ENCODE measurements around the gene FAM174C.

FAM174C gene

DNA sequence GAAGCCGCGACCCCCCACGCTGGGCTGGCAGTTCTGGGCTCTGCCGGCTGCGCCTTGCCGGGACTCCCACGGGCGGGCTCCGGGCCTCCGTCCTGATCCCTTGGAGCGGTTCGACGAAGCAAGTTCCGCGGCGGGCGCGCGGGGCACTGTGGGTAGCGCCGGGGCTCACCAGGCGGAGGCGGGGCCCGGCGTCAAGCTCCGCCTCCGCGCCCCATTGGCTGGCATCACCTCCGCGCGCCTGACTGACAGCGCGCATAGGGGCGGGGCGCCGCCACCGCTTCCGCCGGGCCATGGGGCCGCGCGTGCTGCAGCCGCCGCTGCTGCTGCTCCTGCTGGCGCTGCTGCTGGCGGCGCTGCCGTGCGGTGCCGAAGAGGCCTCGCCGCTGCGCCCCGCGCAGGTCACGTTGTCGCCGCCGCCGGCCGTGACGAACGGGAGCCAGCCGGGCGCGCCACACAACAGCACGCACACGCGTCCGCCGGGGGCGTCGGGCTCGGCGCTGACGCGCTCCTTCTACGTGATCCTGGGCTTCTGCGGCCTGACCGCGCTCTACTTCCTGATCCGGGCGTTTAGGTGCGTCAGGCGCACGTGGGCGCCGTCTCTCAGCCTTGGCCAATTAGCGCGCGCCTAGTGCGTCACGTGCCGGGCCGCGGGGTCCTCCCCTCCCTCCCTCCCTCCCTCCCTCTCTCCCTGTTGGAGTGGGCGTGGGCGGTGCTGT lies at the start of gene FAM174C:
Gene FAM174C, plus strand, starts transcription at position 271 of the 716 bp plus-strand sequence. Its CDS starts 20 bp downstream, at position 291.
- DNase-seq (ENCODE audit: low read depth), result peak; percentile 95

DNA sequence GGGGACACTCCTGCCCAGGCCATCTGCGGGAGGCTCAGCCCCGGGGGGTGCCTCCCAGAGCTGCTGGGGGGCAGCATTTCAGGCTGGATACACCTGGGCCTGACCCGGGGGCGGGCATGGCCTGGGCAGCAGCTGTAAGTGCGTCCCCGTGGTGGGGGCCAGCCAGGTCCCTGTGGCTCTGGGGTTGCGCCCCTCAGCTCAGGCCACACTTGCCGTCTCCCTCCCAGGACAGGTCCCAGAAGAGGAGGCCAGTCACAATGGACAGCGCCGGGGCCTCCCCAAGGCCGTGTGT lies 49.2 kb upstream of the FAM174C start:
- DNase-seq (ENCODE audit: low read depth), result no peak

DNA sequence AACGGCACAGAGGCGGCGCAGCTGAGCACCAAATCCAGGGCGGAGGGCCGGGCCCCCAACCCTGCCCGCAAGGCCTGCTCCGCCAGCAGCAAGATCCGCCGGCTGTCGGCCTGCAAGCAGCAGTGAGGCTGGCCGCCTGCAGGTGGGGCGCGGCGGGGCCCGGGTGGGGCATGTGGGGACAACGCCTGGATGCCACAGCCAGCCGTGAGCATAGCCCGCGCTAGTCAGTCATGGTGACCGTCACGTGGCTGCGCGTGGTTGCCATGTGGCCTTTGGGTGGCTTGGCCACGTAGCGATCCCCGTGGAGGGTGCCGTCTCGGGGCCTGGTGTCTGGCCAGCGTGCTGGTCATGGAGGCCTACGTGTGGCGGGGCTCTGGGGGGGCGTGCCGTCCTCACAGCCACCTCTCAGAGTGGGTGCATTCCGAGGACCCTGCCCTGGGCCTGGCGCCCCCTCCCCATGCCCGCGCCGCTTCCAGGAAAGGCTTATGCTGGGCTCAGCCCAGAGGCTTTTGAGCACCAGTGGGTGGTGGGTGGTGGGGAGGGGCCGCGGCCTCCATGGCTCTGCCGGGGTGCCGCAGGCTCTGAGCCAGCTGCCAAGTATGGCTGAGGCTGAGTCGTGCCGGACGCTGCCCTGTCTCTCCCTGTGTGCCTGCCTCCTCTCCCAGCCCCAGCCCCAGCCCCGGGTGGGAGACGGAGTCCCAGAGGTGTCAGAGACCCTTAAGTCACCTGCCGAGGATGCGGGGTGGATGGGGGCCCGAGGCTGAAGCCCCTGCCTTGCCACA lies 48.6 kb upstream of the FAM174C start:
- DNase-seq (ENCODE audit: low read depth), result no peak

- DNase-seq (ENCODE audit: low read depth), result no peak
These were observed 47.9 kb upstream of the FAM174C start for GRCh38 chr19:1227304-1228054.

DNA sequence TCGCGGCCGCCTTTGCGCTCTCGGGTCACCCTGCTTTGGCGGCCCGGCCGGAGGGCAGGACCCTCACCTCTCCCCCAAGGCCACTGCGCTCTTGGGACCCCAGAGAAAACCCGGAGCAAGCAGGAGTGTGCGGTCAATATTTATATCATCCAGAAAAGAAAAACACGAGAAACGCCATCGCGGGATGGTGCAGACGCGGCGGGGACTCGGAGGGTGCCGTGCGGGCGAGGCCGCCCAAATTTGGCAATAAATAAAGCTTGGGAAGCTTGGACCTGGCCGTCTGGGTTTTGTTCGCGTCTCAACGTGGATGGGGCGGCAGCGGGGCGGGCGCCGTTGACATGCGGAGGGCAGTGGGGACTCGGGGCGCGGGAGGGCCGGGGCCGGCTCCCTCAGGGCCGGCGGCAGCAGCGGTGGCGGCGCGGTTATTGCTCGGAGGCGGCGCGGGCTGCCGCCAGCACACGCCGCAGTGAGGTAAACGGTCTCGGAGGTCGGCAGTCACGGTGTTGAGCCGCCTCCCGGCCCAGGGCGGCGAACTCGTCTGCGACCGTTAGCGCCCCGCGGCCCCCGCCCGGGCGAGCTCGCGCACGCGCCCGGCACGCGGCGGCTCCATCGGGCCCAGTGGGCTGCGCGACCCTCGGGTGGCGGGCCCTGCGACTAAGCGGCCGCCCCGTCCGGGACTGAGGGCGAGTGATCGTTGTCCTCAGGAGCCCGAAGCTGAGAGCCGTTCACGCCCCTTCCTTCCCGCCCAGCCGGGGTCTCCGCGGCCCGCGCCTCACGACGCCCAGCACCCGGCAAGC lies 47.0 kb upstream of the FAM174C start:
- DNase-seq (ENCODE audit: low read depth), result no peak

DNA sequence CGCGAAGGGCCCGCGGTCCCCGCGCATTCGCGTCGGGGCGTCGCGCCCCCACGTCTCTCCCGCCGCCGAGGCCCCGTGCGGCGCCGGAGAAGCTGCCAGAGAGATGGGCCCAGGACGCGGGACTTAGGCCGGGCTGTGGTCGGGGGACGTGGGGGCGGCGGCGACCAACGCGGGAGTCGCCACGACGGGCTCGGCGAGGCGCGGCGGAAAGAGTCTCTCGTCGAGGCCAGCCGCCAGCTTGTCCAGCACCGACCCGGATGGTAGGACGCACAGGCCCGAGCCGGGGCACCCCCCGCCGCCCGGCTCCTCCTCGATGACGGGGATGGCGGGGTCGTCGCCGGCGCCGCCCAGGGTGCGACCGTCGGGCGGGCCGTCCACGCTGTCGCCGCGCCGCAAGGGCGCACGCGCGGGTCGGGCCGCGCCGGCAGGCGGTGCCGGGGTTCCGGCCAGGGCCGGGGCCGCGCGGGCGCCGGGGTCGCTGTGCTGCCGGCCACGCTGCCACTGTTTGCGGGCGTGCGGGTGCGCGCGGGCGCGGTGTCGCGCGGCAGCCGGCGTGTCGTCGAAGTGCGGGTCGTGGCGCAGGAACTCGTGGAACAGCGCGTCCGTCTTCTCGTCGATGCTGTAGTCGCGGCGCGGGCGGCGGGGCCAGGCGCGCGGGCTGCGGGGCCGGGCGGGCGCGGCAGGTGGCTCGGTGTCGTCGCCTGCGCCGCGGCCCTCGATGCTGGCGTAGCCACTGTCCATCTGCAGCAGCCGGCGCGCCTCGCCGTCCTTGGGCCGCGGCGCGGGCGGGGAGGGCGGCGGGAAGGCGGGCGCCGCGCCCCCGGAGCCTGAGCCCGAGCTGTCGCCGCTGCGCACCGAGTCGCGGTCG lies 46.0 kb upstream of the FAM174C start:
- DNase-seq (ENCODE audit: low read depth), result no peak

DNA sequence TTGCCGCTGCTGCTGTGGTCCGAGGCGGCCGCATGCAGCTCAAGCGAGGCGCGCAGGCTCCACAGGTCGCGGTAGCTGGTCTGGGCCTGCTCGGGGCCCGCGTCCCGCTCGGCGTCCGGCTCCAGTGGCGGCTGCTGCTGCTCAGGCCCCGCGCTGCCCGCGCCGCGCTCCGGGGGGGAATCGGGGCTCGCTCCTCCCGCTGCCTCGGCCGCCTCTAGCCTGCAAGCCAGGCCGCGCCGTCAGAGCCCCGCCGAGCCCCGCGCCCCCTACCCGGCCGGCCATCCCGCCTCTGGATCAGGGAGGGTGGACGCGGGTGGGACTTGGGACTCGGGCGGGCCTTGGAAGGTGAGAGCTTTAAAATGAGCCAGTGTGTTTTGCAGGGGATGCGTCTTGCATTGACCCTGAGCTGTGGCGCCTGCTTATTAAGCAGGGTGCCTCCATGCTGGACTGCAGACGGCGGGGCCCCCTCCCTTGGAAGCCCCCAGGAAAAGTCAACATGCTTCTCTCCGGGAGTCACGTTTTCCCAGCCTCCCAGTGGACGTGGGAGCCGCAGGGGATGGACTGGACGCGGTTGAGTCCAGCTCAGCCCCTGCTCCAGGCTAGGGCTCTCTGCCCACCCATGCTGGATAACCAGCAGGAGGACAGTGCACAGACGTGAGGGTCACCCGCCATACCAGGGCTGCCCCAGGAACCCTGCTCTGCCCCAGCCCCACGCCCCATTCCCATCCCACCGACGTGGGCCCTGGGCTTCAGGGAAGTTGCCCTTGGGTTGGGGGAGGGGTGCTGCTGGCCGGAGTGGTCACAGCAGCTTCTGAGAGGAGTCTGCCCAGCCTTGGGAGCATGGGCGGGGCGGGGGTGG lies 45.2 kb upstream of the FAM174C start:
- DNase-seq (ENCODE audit: low read depth), result no peak

DNA sequence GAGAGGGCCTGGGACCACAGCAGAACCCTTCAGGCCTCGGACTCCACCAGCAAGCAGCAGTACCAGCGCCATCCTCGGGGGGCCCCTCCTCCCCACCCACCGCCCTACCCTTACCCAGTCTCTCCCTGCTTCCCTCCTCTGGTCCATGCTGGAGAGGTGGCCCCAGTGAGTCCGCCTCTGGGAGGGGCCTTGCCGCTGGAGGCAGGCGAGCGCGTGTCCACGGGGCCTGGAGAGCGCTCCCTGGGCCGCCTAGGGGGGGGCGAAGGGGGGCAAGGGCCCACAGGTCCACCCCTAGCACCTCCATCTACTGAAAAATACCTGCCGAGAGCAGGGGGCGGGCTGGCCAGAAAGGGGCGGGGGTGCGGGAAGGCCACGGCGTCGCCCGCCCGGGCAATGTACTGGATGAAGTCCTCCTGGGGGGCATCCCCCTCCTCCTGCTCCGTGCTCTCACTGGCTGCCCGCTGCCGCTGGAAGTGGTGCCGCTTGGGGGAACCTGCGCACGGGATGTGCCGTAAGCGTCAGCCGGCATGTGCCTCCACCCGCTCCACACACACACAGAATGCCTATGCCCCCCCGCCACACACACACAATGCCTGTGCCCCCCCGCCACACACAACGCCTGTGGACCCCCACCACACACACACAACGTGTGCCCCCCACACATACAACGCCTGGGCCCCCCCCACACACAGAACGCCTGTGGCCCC lies 44.4 kb upstream of the FAM174C start:
- DNase-seq (ENCODE audit: low read depth), result no peak

DNA sequence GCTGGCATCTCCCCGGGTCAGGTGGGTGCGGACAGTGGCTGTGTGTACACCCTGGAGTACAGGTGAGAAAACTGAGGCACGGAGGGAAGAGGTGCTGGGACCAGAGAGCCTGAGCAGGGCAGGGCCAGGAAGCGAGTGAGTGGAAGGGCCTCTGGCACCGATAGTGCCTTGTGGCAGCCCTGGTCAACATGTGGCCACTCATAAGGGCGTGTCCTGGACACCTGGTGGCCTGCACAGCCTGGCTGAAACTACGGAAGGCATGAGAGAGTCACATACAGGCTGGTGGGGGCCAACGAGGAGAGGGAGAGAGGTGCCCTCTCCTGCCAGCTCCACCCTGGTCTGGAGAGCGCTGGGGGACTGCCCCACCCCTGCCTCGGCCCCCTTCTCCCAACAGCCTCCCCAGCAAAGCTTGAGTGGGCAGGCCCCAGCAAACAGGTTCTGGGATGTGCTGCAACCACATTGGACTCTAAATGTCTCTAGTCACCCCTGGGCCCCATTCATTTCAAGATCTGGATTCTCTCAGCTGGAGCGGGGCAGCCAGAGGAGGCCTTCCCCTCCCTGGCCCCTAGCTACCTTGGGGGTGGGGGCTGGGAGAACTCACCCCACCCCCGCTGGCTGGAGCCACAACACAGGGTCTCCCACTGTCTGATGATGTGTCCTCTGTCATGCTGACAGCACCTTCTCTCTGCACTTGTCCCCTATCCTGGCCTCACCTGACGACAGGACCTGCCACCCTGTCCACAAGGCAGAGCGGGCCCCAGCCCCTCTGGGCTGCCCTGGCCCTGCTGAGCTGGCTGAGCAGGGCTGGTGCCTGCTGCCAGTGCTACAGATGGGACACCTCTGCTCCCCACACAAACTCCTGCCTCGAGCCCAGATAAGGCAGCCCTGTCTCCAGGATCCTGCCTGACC lies 43.3 kb upstream of the FAM174C start:
- DNase-seq (ENCODE audit: low read depth), result no peak

- DNase-seq (ENCODE audit: low read depth), result peak; percentile 84
These were observed 42.7 kb upstream of the FAM174C start for GRCh38 chr19:1232652-1233072.

DNA sequence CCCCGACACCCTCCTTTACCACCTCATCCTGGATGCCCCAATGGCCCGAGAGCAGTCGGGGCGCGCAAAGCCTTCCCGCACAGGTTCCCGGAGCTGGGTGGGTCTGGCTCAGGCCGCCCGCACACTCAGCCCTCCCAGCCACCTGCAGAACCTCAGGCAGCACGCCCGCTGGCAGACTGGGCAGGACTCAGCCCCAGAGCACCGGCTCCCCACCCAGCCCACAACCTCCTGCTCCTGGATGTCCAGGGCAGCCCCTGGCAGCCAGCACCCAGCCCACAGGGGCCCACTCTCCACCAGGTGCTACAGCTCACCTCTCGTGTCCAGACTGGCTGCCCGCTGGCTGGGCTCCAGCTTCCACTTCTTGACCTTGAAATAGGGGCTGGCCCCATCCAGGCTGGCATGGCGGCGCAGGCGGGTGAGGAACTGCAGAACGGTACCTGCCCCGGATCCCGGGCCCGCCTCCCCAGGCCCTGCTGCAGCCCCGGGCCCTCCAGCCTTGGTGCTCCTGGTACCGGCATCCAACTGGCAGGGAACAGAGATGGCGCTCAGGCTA lies 42.1 kb upstream of the FAM174C start:
- no peak for DNase-seq (ENCODE audit: low read depth)

- DNase-seq (ENCODE audit: low read depth), result no peak
These were observed 41.0 kb upstream of the FAM174C start for GRCh38 chr19:1234051-1234954.

DNA sequence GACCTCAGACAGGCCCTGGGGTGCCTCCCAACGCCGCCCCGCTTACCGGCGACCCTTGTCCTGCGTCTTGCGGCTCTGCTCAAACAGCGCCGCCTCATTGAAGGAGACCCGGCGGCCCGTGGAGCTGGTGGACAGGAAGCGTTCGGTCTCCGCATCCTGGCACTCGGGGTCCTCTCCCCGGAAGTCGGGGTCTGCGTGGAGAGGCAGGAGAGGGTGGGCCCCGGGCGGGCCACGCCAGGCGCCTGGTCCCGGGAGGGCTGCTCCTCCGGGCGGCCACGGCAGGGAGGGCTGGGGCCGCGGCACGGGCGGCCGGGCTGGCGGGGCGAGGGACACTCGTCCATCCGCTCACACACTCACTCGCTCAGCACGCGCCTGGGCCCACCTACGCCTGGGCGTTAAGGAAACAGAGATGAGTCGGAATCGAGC lies 40.4 kb upstream of the FAM174C start:
- DNase-seq (ENCODE audit: low read depth), result no peak

- peak; percentile 57 for DNase-seq (ENCODE audit: low read depth)
These were observed 39.4 kb upstream of the FAM174C start for GRCh38 chr19:1235625-1236538.

DNA sequence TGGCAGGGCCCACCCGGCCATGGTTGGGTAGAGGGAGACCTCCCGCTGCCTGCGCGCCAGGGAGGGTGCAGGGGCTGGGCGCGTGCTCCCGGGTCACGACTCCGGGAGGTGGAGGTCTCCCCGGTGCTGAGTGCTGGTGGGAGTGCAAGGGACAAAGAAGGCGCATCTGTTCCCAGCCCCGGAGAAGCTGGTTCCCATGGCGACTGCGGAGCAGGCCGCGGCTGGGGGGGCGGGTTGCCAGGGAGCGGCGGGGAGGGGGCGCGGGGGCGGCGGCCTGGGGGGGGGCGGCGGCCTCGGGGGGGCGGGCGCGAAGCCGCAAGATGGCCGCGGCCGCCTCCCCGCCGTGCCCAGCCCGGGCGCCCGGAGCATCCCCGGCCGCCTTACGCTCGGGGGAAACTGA lies 38.8 kb upstream of the FAM174C start:
- no peak for DNase-seq (ENCODE audit: low read depth)

Measured in amniotic epithelial cell (primary cell).